Psoas muscle (tissue), 8 donors: ENCODE measurements around the gene IRF1. TPM values are rescaled to one million over a fixed set of nuclear protein-coding genes. Genes with fewer than 3 reads are reported as not detected.
A peak's percentile ranks its signal among the peaks of the same experiment; 100 is the strongest.

ENCODE experiments used
- ATAC-seq, 4 donors: fragments of 200-7000 bp; cut with Tn5 transposase; one replicate each; pipeline ENCODE4 v1.9.1; 2020; ENCODE audit warnings: moderate library complexity in 3 of 4, mild to moderate bottlenecking in 2 of 4
- DNase-seq, 2 donors: peaks; one replicate each; pipeline ENCODE4 v3.0.0-alpha.2; 2020
- H3K27ac ChIP-seq: fragments of 200-600 bp; one replicate; pipeline ENCODE4 v1.8.0; 2022
- H3K27me3 ChIP-seq, 3 donors: fragments of 200-600 bp in 1 of 3; one replicate each; pipeline versions ENCODE4 v1.6.1 to v1.8.0; 2013 to 2022; ENCODE audit warnings: low read length in 2 of 3, mild to moderate bottlenecking in 2 of 3, moderate library complexity in 1 of 3; ENCODE audit not compliant: insufficient read depth in 3 of 3
- H3K36me3 ChIP-seq, 2 donors: fragments of 200-600 bp in 1 of 2; one replicate each; pipeline versions ENCODE4 v1.6.1 to v1.8.0; 2013 to 2022; ENCODE audit warnings: low read depth in 1 of 2, mild to moderate bottlenecking in 1 of 2, moderate library complexity in 1 of 2; ENCODE audit not compliant: insufficient read depth in 1 of 2
- H3K4me1 ChIP-seq: fragments of 200-600 bp; one replicate; pipeline ENCODE4 v1.8.0; 2022
- H3K4me3 ChIP-seq: fragments of 200-600 bp; one replicate; pipeline ENCODE4 v1.8.0; 2022; ENCODE audit warnings: mild to moderate bottlenecking
- H3K9me3 ChIP-seq: fragments of 200-600 bp; one replicate; pipeline ENCODE4 v1.8.0; 2022
- WGBS, 3 donors: extraction: QIAGEN DNeasy Blood & Tissue Kit; methylation state at CpG; one replicate each; pipeline versions ENCODE4 v1.1.6 to v1.1.7; 2013; 5-methylcytosine and 5-hydroxymethylcytosine counted together
- intact Hi-C, 2 donors: fragments of 100-400 bp; cut with DNase I; formaldehyde crosslinking; loops; one replicate each; pipeline versions ENCODE4 v1.11.0 to v1.14.2; 2022
- polyA plus RNA-seq, 3 donors: library from polyadenylated mRNA; stranded (reverse); fragments of 200-250 nt; gene quantifications; one replicate each; pipeline ENCODE4 v1.2.3, GENCODE V29; 2013
- total RNA-seq, 4 donors: library from RNA; stranded (reverse); fragmentation: NEBNext Ultra II Directional in 2 of 4; extraction: Animal tissue kit (Norgen Biotek cat#: 25700) in 2 of 4; gene quantifications; one replicate each; pipeline versions ENCODE4 v1.2.1 to v1.2.4, GENCODE V29; 2021 to 2023
- TF ChIP-seq, protein P1 (sequence below): fragments of 200-600 bp; IDR thresholded peaks from one replicate; pipeline ENCODE4 v1.8.0; 2022; ENCODE audit warnings: antibody characterized with exemption
- donor health status: healthy with polysubstance abuse.
- donor health status: DM: no; HTN: no; CAD: no; lungs with moderate emphysema.
- donor health status: Bipolar disorder and iron deficiency.
- donor health status: healthy.
- donor health status: DM: yes; HTN: yes; CAD: no.
- donor health status: DM: no; HTN: no; CAD: no.
- donor health status: DM: no; HTN: no; CAD: no.
- donor health status: DM: yes; HTN: yes; CAD: no.

IRF1 gene
- total and polyA plus RNA-seq, 7 donors, result 4.7 to 18.8 (median 11.8) TPM

DNA sequence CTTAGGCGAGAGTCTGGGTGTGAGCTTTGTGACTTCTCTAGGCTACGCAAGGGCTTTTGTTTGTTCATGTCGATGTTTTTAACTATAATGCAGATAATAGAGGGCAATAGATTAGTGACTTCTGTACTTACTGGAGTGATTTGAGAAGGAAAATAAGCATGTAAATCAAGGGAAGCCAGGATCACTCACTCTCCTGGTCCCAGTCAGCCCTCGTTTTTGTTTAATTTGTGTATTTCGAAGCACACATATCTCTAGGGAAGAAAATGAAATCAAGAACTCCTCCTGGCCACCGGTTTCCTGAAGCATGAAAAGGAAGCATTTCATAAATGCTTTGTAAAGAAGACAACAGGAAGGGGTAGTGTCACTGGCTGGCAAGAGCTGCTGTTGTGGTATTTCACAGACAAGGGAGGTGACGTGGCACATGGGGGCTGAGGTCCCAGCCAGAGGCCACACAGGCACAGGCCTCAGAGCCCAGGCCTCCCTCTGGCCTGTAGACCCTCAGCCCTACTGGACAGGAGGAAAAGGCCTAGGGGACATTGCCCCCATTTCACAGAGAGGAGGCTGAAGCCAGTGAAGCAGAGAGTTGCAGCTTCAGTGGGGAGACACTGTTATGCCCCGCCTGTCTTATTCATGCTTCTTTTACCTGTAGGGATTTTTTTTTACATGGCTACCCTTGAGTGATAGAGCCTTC lies 34.1 kb downstream of the IRF1 start:
- Histone ChIP-seq H3K9me3 (no peaks in the 10 kb centered on the region), H3K27ac (peak overlapping the region; percentile 52), H3K27me3 (no peaks in the 10 kb centered on the region), H3K4me3 (no peak overlapping the region), H3K36me3 (no peaks in the 10 kb centered on the region), H3K4me1 (peaks cover 39% of the 10 kb centered on the region)
- peak; percentile 77 to 82 for DNase-seq
- TF ChIP-seq, protein P1, sequence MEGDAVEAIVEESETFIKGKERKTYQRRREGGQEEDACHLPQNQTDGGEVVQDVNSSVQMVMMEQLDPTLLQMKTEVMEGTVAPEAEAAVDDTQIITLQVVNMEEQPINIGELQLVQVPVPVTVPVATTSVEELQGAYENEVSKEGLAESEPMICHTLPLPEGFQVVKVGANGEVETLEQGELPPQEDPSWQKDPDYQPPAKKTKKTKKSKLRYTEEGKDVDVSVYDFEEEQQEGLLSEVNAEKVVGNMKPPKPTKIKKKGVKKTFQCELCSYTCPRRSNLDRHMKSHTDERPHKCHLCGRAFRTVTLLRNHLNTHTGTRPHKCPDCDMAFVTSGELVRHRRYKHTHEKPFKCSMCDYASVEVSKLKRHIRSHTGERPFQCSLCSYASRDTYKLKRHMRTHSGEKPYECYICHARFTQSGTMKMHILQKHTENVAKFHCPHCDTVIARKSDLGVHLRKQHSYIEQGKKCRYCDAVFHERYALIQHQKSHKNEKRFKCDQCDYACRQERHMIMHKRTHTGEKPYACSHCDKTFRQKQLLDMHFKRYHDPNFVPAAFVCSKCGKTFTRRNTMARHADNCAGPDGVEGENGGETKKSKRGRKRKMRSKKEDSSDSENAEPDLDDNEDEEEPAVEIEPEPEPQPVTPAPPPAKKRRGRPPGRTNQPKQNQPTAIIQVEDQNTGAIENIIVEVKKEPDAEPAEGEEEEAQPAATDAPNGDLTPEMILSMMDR, result no peak
- WGBS, 3 donors, result 61 to 77% (median 70%) methylated on average over 8 of the region's 8 CpGs
- intact Hi-C loops, result no loop called here
- peak in 1 of 4 donors; percentile 45 for ATAC-seq

DNA sequence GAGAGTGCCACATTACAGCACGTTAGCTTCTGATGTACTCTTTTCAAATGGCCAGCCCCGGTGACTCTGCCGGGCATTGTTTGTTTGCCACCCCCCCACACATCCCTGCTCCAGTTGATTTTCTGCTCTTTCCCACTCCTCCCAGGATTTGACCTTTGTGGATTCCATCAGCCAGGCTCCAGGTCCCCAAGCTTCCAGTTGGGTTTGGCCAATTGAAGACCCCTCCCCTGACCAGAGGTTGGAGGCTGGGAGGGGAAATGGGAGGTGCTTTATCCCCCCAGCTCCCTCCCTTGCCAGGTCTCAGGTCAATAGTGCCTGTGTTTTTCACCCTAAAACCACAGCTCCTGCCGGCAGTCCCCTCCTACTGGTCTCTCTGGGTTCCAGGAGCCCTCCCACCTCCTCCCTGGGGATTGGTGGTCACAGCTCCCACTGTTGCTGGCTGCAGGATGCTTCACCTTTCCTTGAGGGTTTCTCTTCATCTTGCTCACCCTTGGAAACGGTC lies 34.9 kb downstream of the IRF1 start:
- Histone ChIP-seq H3K36me3 (no peaks in the 10 kb centered on the region), H3K9me3 (no peaks in the 10 kb centered on the region), H3K4me1 (peaks cover 46% of the 10 kb centered on the region), H3K27me3 (no peaks in the 10 kb centered on the region), H3K27ac (peak overlapping the region; percentile 52), H3K4me3 (no peak overlapping the region)
- ATAC-seq (no peak), DNase-seq (no peak)
- 69 to 87% (median 69%) methylated on average over 5 of the region's 5 CpGs for WGBS, 3 donors
- TF ChIP-seq, protein P1, result no peak
- intact Hi-C loops, result no loop called here

DNA sequence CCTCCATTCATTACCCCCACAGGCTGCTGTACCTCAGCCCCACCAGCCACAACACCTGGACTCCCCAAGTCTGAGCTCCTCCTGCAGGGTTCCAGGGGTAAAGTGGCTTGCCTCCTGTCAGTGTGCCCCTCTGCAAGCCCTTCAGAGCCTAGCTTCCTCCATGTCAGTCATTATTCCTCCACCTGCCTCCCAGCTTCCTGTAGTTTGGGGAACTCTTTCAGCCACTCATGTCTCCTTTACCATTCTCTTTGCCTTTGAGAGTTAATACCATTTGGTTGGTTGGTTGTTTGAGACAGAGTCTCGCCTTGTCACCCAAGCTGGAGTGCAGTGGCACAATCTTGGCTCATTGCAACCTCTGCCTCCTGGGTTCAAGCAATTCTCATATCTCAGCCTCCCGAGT lies 36.2 kb downstream of the IRF1 start:
- DNase-seq, result no peak
- H3K4me3 ChIP-seq, result no peak overlapping the region
- H3K4me1 ChIP-seq, result peaks cover 36% of the 10 kb centered on the region
- H3K27me3 ChIP-seq, result no peaks in the 10 kb centered on the region
- no peak overlapping the region for H3K27ac ChIP-seq
- WGBS, 3 donors, result 97 to 100% (median 97%) methylated on average over 2 of the region's 2 CpGs
- intact Hi-C loops, result no loop called here
- TF ChIP-seq, protein P1, result no peak
- no peaks in the 10 kb centered on the region for H3K36me3 ChIP-seq
- H3K9me3 ChIP-seq, result no peaks in the 10 kb centered on the region
- ATAC-seq, result no peak

DNA sequence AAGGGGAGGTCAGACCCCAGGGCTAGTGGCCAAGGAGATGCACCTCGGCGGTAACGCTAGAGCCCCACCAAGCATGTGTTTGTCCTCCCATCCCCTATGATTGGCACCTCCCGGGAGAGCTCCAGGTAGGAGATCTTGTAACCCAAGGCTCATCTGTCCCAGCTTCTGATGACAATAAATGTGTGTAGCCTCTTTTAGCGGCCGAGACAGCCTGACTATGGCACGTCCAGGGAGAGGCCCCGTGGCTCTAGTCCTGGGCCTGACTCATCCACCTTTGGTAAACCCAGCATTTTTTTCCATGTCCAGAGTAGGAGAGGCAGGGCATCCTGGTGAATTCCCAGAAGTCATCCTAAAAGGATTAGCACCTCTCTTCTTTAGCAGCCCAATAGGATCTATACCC lies 39.2 kb downstream of the IRF1 start:
- TF ChIP-seq, protein P1, result no peak
- ATAC-seq (peak; percentile 43 to 76 (median 66)), DNase-seq (no peak)
- intact Hi-C loops, result no loop called here
- Histone ChIP-seq H3K4me3 (no peak overlapping the region), H3K27ac (peak overlapping the region; percentile 51), H3K36me3 (no peaks in the 10 kb centered on the region), H3K4me1 (peaks cover 22% of the 10 kb centered on the region), H3K27me3 (no peaks in the 10 kb centered on the region), H3K9me3 (no peaks in the 10 kb centered on the region)
- 43 to 55% (median 51%) methylated on average over 8 of the region's 8 CpGs for WGBS, 3 donors

- Histone ChIP-seq H3K27me3 (no peaks in the 10 kb centered on the region), H3K9me3 (no peaks in the 10 kb centered on the region), H3K27ac (no peak overlapping the region), H3K36me3 (no peaks in the 10 kb centered on the region), H3K4me3 (no peak overlapping the region), H3K4me1 (peaks cover 36% of the 10 kb centered on the region)
- intact Hi-C loops, result no loop called here
- 96 to 100% (median 97%) methylated on average over 1 of the region's 1 CpG for WGBS, 3 donors
- DNase-seq, result no peak
- ATAC-seq, result no peak
- TF ChIP-seq, protein P1, result no peak
These were observed 41.5 kb downstream of the IRF1 start for GRCh38 chr5:132449060-132449459.
